IMR-90 (cell line): ENCODE results near the gene SCYGR4. TPM values are rescaled to one million over a fixed set of nuclear protein-coding genes. Genes with fewer than 3 reads are reported as not detected.

ENCODE experiments used
- ATAC-seq: fragments of 200-7000 bp; cut with Tn5 transposase; 2 replicates; pipeline ENCODE4 v1.9.1; 2020; ENCODE audit warnings: low read depth, mild to moderate bottlenecking, moderate library complexity
- BruUV-seq: library from RNA; stranded (reverse); fragments of 400-500 nt; replicated peaks from 2 replicates; lab custom pipeline; 2021; lab: Mats Ljungman, UMichigan
- CTCF ChIA-PET: fragments of 300-600 bp; formaldehyde crosslinking; extraction: SDS; loops from one replicate; lab custom pipeline; 2021; ENCODE audit warnings: antibody characterized with exemption; lab: Yijun Ruan, JAX
- POLR2A ChIA-PET: fragments of 300-600 bp; sonication (Branson Sonifier 250); formaldehyde crosslinking; loops from one replicate; lab custom pipeline; 2022; ENCODE audit warnings: antibody characterized with exemption; ENCODE audit not compliant: unreplicated experiment; lab: Charles Lee
- DNase-seq: peaks from one replicate; pipeline ENCODE4 v3.0.0; 2013
- H2AFZ ChIP-seq: replicated peaks from 2 replicates; pipeline ENCODE3; 2013; ENCODE audit warnings: low read length, mild to moderate bottlenecking; ENCODE audit not compliant: poor library complexity
- H2AK5ac ChIP-seq: 2 replicates; pipeline ENCODE4 v1.6.1; 2013; ENCODE audit warnings: low read depth, low read length, inconsistent platforms
- H2AK9ac ChIP-seq: replicated peaks from 2 replicates; pipeline ENCODE3; 2013; ENCODE audit warnings: mild to moderate bottlenecking, low read depth, low read length, moderate library complexity; ENCODE audit not compliant: poor library complexity
- H2BK120ac ChIP-seq: 2 replicates; pipeline ENCODE4 v1.6.1; 2013; ENCODE audit warnings: low read depth, low read length, inconsistent platforms
- H2BK15ac ChIP-seq: 3 replicates; pipeline ENCODE4 v1.6.1; 2013; ENCODE audit warnings: low read depth, low read length, inconsistent platforms
- H2BK20ac ChIP-seq: 2 replicates; pipeline ENCODE4 v1.6.1; 2013; ENCODE audit warnings: low read depth, mild to moderate bottlenecking, inconsistent platforms, low read length, moderate library complexity
- H2BK5ac ChIP-seq: 2 replicates; pipeline ENCODE4 v1.6.1; 2013; ENCODE audit warnings: mild to moderate bottlenecking, low read depth, low read length, inconsistent platforms; ENCODE audit not compliant: poor library complexity, severe bottlenecking
- H3K14ac ChIP-seq: replicated peaks from 2 replicates; pipeline ENCODE4 v1.6.1; 2013; ENCODE audit warnings: low read depth, low read length, inconsistent platforms
- H3K18ac ChIP-seq: 2 replicates; pipeline ENCODE4 v1.6.1; 2013; ENCODE audit warnings: low read depth, low read length, control low read depth
- H3K23ac ChIP-seq: 2 replicates; pipeline ENCODE4 v1.6.1; 2013; ENCODE audit warnings: low read depth, low read length, inconsistent platforms
- H3K27ac ChIP-seq: 2 replicates; pipeline ENCODE4 v1.5.1; 2013; ENCODE audit warnings: mild to moderate bottlenecking, control low read depth, low read length; ENCODE audit not compliant: insufficient read depth
- H3K27me3 ChIP-seq: 2 replicates; pipeline ENCODE4 v1.6.1; 2013; ENCODE audit warnings: low read length; ENCODE audit not compliant: control insufficient read depth, insufficient read depth
- H3K36me3 ChIP-seq: 2 replicates; pipeline ENCODE4 v1.6.1; 2013; ENCODE audit warnings: low read length, mixed read lengths; ENCODE audit not compliant: control insufficient read depth, insufficient read depth
- H3K4ac ChIP-seq: 2 replicates; pipeline ENCODE4 v1.6.1; 2013; ENCODE audit warnings: low read depth, low read length, inconsistent platforms
- H3K4me1 ChIP-seq: 2 replicates; pipeline ENCODE4 v1.6.1; 2013; ENCODE audit warnings: low read length, mixed read lengths; ENCODE audit not compliant: control insufficient read depth, insufficient read depth
- H3K4me2 ChIP-seq: 2 replicates; pipeline ENCODE4 v1.6.1; 2013; ENCODE audit warnings: low read depth, mild to moderate bottlenecking, control low read depth, low read length, moderate library complexity
- H3K4me3 ChIP-seq: 2 replicates; pipeline ENCODE4 v1.5.1; 2013; ENCODE audit warnings: low read depth, mild to moderate bottlenecking, control low read depth, low read length, moderate library complexity; ENCODE audit not compliant: insufficient read depth
- H3K56ac ChIP-seq: 2 replicates; pipeline ENCODE4 v1.6.1; 2013; ENCODE audit warnings: low read length, inconsistent platforms; ENCODE audit not compliant: insufficient read depth; ENCODE audit errors: extremely low read depth
- H3K79me1 ChIP-seq, 2 experiments: 2 replicates each; pipeline ENCODE4 v1.6.1; 2013; ENCODE audit warnings: low read length in 2 of 2, inconsistent platforms in 1 of 2, low read depth in 1 of 2
- H3K9ac ChIP-seq: 2 replicates; pipeline ENCODE4 v1.6.1; 2013; ENCODE audit warnings: low read depth, low read length, control low read depth
- H3K9me1 ChIP-seq: 2 replicates; pipeline ENCODE4 v1.6.1; 2013; ENCODE audit warnings: low read length, inconsistent platforms; ENCODE audit not compliant: insufficient read depth
- H3K9me3 ChIP-seq: 2 replicates; pipeline ENCODE4 v1.6.1; 2013; ENCODE audit warnings: low read length; ENCODE audit not compliant: control insufficient read depth, insufficient read depth
- H4K20me1 ChIP-seq: 2 replicates; pipeline ENCODE4 v1.6.1; 2013; ENCODE audit warnings: low read length, inconsistent platforms; ENCODE audit not compliant: insufficient read depth
- H4K5ac ChIP-seq: 2 replicates; pipeline ENCODE4 v1.6.1; 2013; ENCODE audit warnings: mild to moderate bottlenecking, low read depth, low read length, control low read depth
- H4K8ac ChIP-seq, 2 experiments: 2 replicates each; pipeline ENCODE4 v1.6.1; 2013; ENCODE audit warnings: low read depth in 2 of 2, low read length in 2 of 2, control low read depth in 1 of 2, inconsistent platforms in 1 of 2
- H4K91ac ChIP-seq: 2 replicates; pipeline ENCODE4 v1.6.1; 2013; ENCODE audit warnings: low read depth, low read length, inconsistent platforms; ENCODE audit not compliant: insufficient read depth
- BHLHE40 ChIP-seq: fragments of 150-350 bp; IDR thresholded peaks from 2 replicates; pipeline ENCODE4 v1.6.1; 2016; ENCODE audit warnings: mild to moderate bottlenecking, low read depth, low read length
- CEBPB ChIP-seq: IDR thresholded peaks from 2 replicates; pipeline ENCODE4 v1.6.1; 2012; ENCODE audit warnings: low read depth, low read length, improper control_type of control experiment
- CHD1 ChIP-seq: IDR thresholded peaks from 2 replicates; pipeline ENCODE4 v1.6.1; 2012; ENCODE audit warnings: low read depth, low read length, improper control_type of control experiment
- CTCF ChIP-seq: conservative IDR thresholded peaks from 2 replicates; pipeline ENCODE4 v1.5.1; 2012; ENCODE audit warnings: mild to moderate bottlenecking, low read depth, low read length, improper control_type of control experiment
- ELK1 ChIP-seq: fragments of 150-350 bp; IDR thresholded peaks from 2 replicates; pipeline ENCODE4 v1.6.1; 2016; ENCODE audit warnings: low read depth, mild to moderate bottlenecking, low read length, moderate library complexity, borderline replicate concordance
- MAFK ChIP-seq: IDR thresholded peaks from 2 replicates; pipeline ENCODE4 v1.6.1; 2012; ENCODE audit warnings: low read depth, low read length, improper control_type of control experiment
- MAZ ChIP-seq: IDR thresholded peaks from 2 replicates; pipeline ENCODE4 v1.6.1; 2012; ENCODE audit warnings: low read depth, mild to moderate bottlenecking, low read length, improper control_type of control experiment, moderate library complexity, borderline replicate concordance
- MXI1 ChIP-seq: IDR thresholded peaks from 2 replicates; pipeline ENCODE4 v1.6.1; 2012; ENCODE audit warnings: low read depth, mild to moderate bottlenecking, low read length, moderate library complexity, borderline replicate concordance
- NFE2L2 ChIP-seq: fragments of 150-350 bp; IDR thresholded peaks from 2 replicates; pipeline ENCODE4 v1.6.1; 2016; ENCODE audit warnings: low read depth, mild to moderate bottlenecking, low read length
- POLR2A ChIP-seq: IDR thresholded peaks from 2 replicates; pipeline ENCODE4 v1.6.1; 2012; ENCODE audit warnings: mild to moderate bottlenecking, low read depth, low read length
- RAD21 ChIP-seq: IDR thresholded peaks from 2 replicates; pipeline ENCODE4 v1.6.1; 2012; ENCODE audit warnings: low read length, improper control_type of control experiment
- RCOR1 ChIP-seq: IDR thresholded peaks from 2 replicates; pipeline ENCODE4 v1.6.1; 2012; ENCODE audit warnings: mild to moderate bottlenecking, low read length, improper control_type of control experiment; ENCODE audit not compliant: insufficient replicate concordance
- RFX5 ChIP-seq: IDR thresholded peaks from 2 replicates; pipeline ENCODE4 v1.8.0; 2012; ENCODE audit warnings: low read depth, mild to moderate bottlenecking, low read length, moderate library complexity
- SMC3 ChIP-seq: fragments of 150-350 bp; IDR thresholded peaks from 2 replicates; pipeline ENCODE4 v1.6.1; 2016; ENCODE audit warnings: low read depth, mild to moderate bottlenecking, antibody characterized with exemption, low read length, moderate library complexity
- USF2 ChIP-seq: fragments of 150-350 bp; IDR thresholded peaks from 2 replicates; pipeline ENCODE4 v1.6.1; 2017; ENCODE audit warnings: mild to moderate bottlenecking, antibody characterized with exemption, low read length, low read depth
- WGBS, 2 experiments: methylation state at CpG; one replicate each; pipeline versions ENCODE4 v1.1.5 to v1.1.7; 2013; ENCODE audit warnings: missing lambda C conversion rate in 2 of 2; ENCODE audit not compliant: insufficient read length in 1 of 2; ENCODE audit errors: extremely low coverage in 2 of 2; 5-methylcytosine and 5-hydroxymethylcytosine counted together
- dilution Hi-C: fragments of 300-500 bp; cut with HindIII; formaldehyde crosslinking; loops from one replicate; pipeline ENCODE4 v1.14.3; 2018; ENCODE audit warnings: low sequenced_read_pairs; ENCODE audit not compliant: unreplicated experiment
- in situ Hi-C: fragments of 300-500 bp; cut with MboI; formaldehyde crosslinking; loops from 3 replicates; pipeline ENCODE4 v1.14.3; 2019; ENCODE audit warnings: low sequenced_read_pairs, inconsistent platforms, mixed read lengths
- intact Hi-C: fragments of 100-400 bp; cut with micrococcal nuclease; formaldehyde crosslinking; loops from 2 replicates; pipeline ENCODE4 v1.10.0; 2022
- polyA plus RNA-seq, 3 experiments: library from polyadenylated mRNA; depleted of rRNA; stranded (reverse); fragments of >200 nt; gene quantifications; 2 replicates each; pipeline ENCODE4 v1.2.3, GENCODE V29; 2012; ENCODE audit warnings: low replicate concordance in 1 of 3
- total RNA-seq: library from RNA; depleted of rRNA; stranded (reverse); fragments of >200 nt; gene quantifications from 2 replicates; pipeline ENCODE4 v1.2.3, GENCODE V29; 2012

SCYGR4 gene
- total and polyA plus RNA-seq, 2 of the 4 experiments (the other 2 are of a cell fraction): not detected

GRCh38 chr2:227627769-227628168 is 10.5 kb downstream of the SCYGR4 start:
- TF ChIP-seq ELK1 (no peak), CHD1 (no peak), SMC3 (no peak), CEBPB (no peak), MXI1 (no peak), RAD21 (no peak), RFX5 (no peak), POLR2A (no peak), BHLHE40 (no peak), USF2 (no peak), RCOR1 (no peak), MAZ (no peak), CTCF (no peak), NFE2L2 (no peak), MAFK (no peak)
- Histone ChIP-seq H3K4me1 (peaks cover 1% of the 10 kb centered on the region; the same call in 1 of the 2 replicates), H3K4ac (no peak overlapping the region), H3K79me1 (no peaks in the 10 kb centered on the region), H3K36me3 (no peaks in the 10 kb centered on the region), H3K4me3 (no peak overlapping the region), H2BK20ac (no peak overlapping the region), H3K14ac (no peak overlapping the region), H2AFZ (no peak overlapping the region), H4K8ac (no peak overlapping the region), H3K18ac (no peak overlapping the region), H3K27ac (no peak overlapping the region), H2BK5ac (no peak overlapping the region), H3K9ac (no peak overlapping the region), H2BK120ac (no peak overlapping the region), H4K20me1 (no peaks in the 10 kb centered on the region), H3K9me3 (no peaks in the 10 kb centered on the region), H3K23ac (no peak overlapping the region), H2AK5ac (no peak overlapping the region), H4K5ac (no peak overlapping the region), H2BK15ac (no peak overlapping the region), H3K4me2 (no peak overlapping the region), H4K91ac (no peak overlapping the region), H3K27me3 (no peaks in the 10 kb centered on the region), H3K56ac (no peak overlapping the region), H2AK9ac (no peak overlapping the region), H3K9me1 (no peaks in the 10 kb centered on the region)
- intact Hi-C loops: no loop called here
- CTCF ChIA-PET: no interaction called here
- DNase-seq (no peak), ATAC-seq (no peak)
- in situ Hi-C loops: no loop called here
- no TSS peak for BruUV-seq
- dilution Hi-C loops: no loop called here
- WGBS, 2 experiments: no CpG with 5 or more reads among the region's 3 CpGs
- POLR2A ChIA-PET: interaction anchor here (0.7 kb wide), 1 partner anchor 381 kb away, joined by 15 read pairs; no protein-coding TSS in a partner anchor
